GM12865 (cell line): ENCODE data around the gene SLC6A3.
"Not testable (repeated sequence)": the region's sequence is repeated elsewhere in the genome, so short reads cannot be mapped to it uniquely, and the experiment has no call there.

Source experiments
- DNase-seq: peaks from one replicate; pipeline ENCODE4 v3.0.0; 2010; ENCODE audit warnings: low read depth
- H3K4me3 ChIP-seq: 2 replicates; pipeline ENCODE4 v1.5.1; 2011; ENCODE audit warnings: mild to moderate bottlenecking, low read depth, low read length, control low read depth
- TF ChIP-seq, protein P1 (sequence below): IDR thresholded peaks from 2 replicates; pipeline ENCODE4 v1.5.1; 2011; ENCODE audit warnings: low read length, control low read depth, low read depth, inconsistent platforms; ENCODE audit not compliant: insufficient read depth; ENCODE audit errors: missing control alignments

The SLC6A3 gene

DNA sequence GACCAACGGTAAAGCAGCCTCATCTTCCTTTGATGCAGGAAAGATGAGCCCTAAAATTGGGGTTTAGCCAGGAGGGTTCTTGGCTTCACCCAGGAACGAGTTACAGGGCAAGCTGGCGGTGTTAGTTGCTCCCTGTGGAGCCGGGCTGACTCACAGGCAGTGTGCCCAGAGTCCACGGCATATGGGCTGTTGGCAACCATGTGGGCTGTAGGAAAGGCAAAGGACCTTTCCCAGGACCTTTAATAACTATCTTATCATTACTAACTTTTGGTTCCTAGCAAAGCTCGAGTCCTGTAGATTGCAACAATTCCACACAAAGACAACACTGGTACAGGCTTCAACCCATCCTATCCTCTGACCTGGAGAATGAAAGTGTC, 70.6 kb downstream of the SLC6A3 start:
- DNase-seq = no peak
- H3K4me3 ChIP-seq = no peak overlapping the region

DNA sequence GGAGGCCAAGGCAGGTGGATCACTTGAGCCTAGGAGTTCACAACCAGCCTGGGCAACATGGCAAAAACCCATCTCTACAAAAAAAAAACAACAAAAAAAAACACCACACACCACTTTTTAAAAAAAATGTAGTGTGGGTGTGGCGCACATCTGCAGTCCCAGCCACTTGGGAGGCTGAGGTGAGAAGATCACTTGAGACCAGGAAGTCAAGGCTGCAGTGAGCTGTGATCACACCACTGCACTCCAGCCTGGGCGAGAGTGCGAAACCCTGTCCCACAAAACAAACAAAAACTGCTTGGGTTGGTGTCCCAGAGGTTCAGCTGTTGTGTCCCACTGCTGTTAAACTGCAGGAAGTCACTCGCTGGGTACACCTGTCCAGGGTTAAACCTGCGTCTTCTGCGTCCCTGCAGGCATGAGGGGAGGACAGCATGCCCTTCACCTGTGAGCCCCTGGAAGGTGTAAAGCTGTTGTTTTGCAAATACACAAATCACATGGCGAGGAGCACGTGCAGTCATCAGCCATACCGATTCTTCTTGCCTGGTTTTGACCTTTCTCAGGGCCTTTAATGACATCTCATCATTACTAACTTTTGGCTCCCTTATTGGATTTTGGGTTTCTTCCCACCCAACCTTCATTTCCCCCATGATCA, 71.1 kb downstream of the SLC6A3 start:
- TF ChIP-seq, protein P1, sequence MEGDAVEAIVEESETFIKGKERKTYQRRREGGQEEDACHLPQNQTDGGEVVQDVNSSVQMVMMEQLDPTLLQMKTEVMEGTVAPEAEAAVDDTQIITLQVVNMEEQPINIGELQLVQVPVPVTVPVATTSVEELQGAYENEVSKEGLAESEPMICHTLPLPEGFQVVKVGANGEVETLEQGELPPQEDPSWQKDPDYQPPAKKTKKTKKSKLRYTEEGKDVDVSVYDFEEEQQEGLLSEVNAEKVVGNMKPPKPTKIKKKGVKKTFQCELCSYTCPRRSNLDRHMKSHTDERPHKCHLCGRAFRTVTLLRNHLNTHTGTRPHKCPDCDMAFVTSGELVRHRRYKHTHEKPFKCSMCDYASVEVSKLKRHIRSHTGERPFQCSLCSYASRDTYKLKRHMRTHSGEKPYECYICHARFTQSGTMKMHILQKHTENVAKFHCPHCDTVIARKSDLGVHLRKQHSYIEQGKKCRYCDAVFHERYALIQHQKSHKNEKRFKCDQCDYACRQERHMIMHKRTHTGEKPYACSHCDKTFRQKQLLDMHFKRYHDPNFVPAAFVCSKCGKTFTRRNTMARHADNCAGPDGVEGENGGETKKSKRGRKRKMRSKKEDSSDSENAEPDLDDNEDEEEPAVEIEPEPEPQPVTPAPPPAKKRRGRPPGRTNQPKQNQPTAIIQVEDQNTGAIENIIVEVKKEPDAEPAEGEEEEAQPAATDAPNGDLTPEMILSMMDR = no peak
- no peak overlapping the region for H3K4me3 ChIP-seq
- DNase-seq = no peak

More for the DNA sequence above, 70.6 kb downstream of the SLC6A3 start:
- TF ChIP-seq, protein P1 = no peak

DNA sequence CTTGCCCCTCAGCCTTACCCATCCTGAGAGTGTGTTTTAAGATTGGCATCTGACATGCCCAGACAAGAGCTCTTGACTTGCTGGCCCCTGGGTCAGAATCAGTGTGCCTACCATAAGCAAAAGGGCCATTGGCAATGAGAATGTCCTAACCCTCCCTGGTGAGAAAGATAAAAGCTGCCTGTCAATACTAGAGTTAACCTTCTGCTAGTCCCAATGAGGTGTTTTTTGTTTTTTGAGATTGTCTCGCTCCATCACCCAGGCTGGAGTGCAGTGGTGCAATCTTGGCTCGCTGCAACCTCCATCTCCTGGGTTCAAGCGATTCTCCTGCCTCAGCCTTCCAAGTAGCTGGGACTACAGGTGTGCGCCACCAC, 73.3 kb downstream of the SLC6A3 start:
- not testable (repeated sequence) for DNase-seq, H3K4me3 ChIP-seq

DNA sequence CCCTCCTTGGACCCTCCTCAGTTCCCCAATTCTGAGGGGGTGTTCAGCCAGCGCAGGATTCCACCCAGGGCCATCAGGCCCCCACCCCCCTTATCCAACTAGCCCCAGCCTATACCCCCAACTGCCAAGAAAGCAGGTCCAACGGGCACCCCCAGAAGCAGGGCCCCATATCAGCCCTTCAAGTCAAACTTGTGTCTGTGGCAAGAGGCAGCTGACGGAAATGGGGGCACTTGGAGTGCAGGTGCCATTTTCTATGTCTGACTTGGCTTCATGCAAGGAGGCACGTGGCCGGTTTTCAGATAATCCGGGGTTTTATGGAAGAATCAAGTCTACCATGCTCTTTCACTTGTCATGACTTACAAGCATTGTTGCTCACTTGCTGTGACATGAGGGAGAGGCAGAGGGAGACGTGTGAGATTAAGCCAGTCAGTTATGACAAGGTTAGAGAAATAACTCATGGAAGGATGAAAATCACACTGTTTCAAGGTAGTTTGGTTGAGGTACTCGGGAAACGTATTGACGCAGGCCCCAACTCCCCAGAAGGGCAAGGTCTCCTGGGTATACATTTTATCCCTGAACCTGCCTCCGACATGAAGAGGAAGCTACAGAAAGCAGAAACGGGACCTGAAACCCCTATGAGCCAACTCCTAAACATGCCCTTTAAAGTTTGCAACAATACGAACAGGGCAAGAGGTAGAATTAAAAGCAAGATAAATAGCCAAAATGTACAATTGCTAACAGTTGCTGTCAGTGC, 73.8 kb downstream of the SLC6A3 start:
- DNase-seq = no peak
- H3K4me3 ChIP-seq = no peak overlapping the region
- TF ChIP-seq, protein P1 = no peak

DNA sequence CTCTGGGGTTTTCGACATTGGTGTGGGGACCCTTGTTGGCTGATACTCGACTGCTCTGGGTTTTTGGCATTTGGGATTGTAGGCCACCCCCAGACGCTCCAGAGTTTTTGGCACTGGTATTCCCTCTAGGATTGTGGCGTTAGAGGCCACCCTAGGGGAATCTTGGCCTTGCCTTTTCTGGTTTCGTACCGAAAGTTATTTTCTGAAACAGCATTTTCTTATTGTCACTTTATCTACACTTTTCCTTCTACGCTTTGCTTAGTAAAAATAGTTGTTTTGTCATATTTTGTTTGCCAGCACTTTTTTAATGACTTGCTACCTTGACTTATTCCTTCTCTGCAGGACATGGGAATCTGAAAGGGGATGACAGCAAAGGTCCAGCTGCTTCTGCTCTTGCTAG, 75.2 kb downstream of the SLC6A3 start:
- no peak overlapping the region for H3K4me3 ChIP-seq
- no peak for DNase-seq
- TF ChIP-seq, protein P1 = no peak

DNA sequence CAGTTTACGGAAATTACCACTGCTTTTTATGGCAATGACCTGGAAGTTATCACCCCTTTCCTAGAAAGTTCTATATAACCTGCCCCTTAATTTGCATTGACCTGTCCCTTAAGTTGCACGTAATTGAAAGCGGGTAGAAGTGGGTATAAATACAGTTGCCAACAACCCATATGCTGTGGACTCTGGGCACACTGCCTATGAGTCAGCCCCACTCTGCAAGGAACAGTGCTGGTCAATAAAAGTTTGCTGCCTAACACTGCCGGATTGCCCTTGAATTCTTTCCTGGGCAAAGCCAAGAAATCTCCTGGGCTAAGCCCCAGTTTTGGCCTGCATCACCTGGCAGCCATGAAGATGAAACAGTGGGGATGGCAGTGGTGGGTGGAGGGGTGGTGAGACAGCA, 76.5 kb downstream of the SLC6A3 start:
- TF ChIP-seq, protein P1 = no peak
- no peak for DNase-seq
- no peak overlapping the region for H3K4me3 ChIP-seq

DNA sequence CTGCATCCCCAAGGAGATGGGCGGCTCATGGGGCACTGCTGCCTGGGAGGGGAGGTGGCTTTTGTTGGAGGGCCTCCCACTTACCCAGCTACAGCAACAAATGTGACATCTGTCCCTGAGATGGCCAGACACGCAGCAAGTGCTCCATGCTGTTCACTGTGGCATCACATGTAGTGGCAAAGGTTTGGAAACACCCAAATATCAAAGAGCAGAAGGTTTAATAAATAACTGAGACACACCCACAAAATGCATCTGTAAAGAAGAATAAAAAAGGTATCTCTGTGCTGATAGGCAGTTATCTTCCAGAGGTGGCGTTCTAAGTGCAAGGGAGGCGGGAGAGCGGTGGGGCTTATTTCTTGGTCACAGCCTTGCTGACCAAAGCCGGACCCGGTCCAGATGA, 77.0 kb downstream of the SLC6A3 start:
- TF ChIP-seq, protein P1 = no peak
- no peak for DNase-seq
- no peak overlapping the region for H3K4me3 ChIP-seq
